Ovary (tissue), 3 donors: ENCODE results near the gene CPLX3.

Source experiments
- POLR2A ChIP-seq: fragments of 450-650 bp; IDR thresholded peaks from one replicate; pipeline ENCODE4 v1.6.1; 2017; ENCODE audit warnings: antibody characterized with exemption, mild to moderate bottlenecking, moderate library complexity
- TF ChIP-seq, protein P1 (sequence below), 3 donors: fragments of 450-650 bp in 2 of 3; fragments of 200-600 bp in 1 of 3; IDR thresholded peaks; one replicate each; pipeline versions ENCODE4 v1.5.1 to v1.8.0; 2016 to 2022; ENCODE audit warnings: antibody characterized with exemption in 3 of 3, mild to moderate bottlenecking in 1 of 3
- donor health status: DM: no; HTN: no; CAD: no.

DNA sequence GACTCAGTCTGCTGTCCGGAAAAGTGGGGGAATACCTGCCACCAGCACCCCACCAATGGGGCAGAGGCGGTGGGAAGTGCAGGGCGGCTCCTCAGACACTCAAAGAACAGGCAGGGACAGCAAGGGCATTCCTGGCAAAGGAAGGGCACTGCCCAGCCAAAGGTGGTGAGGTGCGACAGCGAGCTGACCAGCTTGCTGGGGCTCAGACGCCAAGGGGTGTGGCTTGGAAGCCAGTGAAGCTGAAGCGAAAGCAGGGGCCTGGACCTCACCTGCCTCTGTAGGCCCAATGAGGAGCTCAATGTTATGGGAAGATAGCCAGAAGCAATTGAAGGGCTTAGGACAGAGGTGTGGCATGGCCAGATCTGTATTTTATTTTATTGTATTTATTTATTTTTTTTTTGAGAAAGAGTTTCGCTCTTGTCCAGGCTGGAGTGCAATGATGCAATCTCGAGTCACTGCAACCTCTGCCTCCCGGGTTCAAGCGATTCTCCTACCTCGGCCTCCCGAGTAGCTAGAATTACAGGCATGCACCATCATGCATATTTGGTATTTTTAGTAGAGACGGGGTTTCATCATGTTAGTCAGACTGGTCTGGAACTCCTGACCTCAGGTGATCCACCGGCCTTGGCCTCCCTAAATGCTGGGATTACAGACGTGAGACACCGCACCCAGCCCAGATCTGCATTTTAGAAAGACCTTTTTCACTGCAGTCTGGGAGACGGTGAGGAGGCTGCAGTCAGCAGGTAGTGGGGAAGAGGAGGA is 18.2 kb upstream of the CPLX3 start:
- TF ChIP-seq POLR2A = no peak
- TF ChIP-seq, protein P1, sequence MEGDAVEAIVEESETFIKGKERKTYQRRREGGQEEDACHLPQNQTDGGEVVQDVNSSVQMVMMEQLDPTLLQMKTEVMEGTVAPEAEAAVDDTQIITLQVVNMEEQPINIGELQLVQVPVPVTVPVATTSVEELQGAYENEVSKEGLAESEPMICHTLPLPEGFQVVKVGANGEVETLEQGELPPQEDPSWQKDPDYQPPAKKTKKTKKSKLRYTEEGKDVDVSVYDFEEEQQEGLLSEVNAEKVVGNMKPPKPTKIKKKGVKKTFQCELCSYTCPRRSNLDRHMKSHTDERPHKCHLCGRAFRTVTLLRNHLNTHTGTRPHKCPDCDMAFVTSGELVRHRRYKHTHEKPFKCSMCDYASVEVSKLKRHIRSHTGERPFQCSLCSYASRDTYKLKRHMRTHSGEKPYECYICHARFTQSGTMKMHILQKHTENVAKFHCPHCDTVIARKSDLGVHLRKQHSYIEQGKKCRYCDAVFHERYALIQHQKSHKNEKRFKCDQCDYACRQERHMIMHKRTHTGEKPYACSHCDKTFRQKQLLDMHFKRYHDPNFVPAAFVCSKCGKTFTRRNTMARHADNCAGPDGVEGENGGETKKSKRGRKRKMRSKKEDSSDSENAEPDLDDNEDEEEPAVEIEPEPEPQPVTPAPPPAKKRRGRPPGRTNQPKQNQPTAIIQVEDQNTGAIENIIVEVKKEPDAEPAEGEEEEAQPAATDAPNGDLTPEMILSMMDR (IDR thresholded peaks at IDR 0.05) = no peak
